OCI-LY3 (cell line): ENCODE results near the gene CDH18.
A peak's percentile ranks its signal among the peaks of the same experiment; 100 is the strongest.

ENCODE experiments used
- H2AFZ ChIP-seq: fragments of 200-600, 300-600 bp; shearing (Covaris generic); 2 replicates; pipeline ENCODE4 v1.6.0; 2014; ENCODE audit warnings: antibody characterized with exemption, low read depth, low read length
- H3K27ac ChIP-seq: fragments of 200-600, 300-600 bp; sonication (generic); 2 replicates; pipeline ENCODE4 v1.5.1; 2014; ENCODE audit warnings: mild to moderate bottlenecking, low read length, moderate library complexity, mixed read lengths
- H3K27me3 ChIP-seq: fragments of 200-600, 300-600 bp; sonication (generic); 2 replicates; pipeline ENCODE4 v1.6.1; 2014; ENCODE audit warnings: low read depth, low read length, mixed read lengths
- H3K36me3 ChIP-seq: fragments of 200-600, 300-600 bp; sonication (generic); replicated peaks from 2 replicates; pipeline ENCODE3; 2014; ENCODE audit warnings: low read depth, low read length, mixed read lengths
- H3K4me1 ChIP-seq: fragments of 300-600, 200-600 bp; sonication (generic); 2 replicates; pipeline ENCODE4 v1.6.1; 2014; ENCODE audit warnings: low read length, mixed read lengths
- H3K4me2 ChIP-seq: fragments of 200-600, 300-600 bp; sonication (generic); 2 replicates; pipeline ENCODE4 v1.6.1; 2014; ENCODE audit warnings: low read length, mixed read lengths
- H3K4me3 ChIP-seq: fragments of 300-600, 200-600 bp; sonication (generic); 2 replicates; pipeline ENCODE4 v1.5.1; 2014; ENCODE audit warnings: antibody characterized with exemption, mild to moderate bottlenecking, low read length, moderate library complexity
- H3K79me2 ChIP-seq: fragments of 300-600, 200-600 bp; shearing (Covaris generic); 2 replicates; pipeline ENCODE4 v1.6.1; 2014; ENCODE audit warnings: mild to moderate bottlenecking, low read length, mixed read lengths
- H3K9ac ChIP-seq: fragments of 300-600, 200-600 bp; shearing (Covaris generic); 2 replicates; pipeline ENCODE4 v1.6.0; 2014; ENCODE audit warnings: mild to moderate bottlenecking, low read length, moderate library complexity
- H3K9me3 ChIP-seq: fragments of 200-600, 300-600 bp; shearing (Covaris generic); 2 replicates; pipeline ENCODE4 v1.6.1; 2014; ENCODE audit warnings: low read length, mixed read lengths; ENCODE audit not compliant: insufficient read depth
- H4K20me1 ChIP-seq: fragments of 200-600, 300-600 bp; sonication (generic); 2 replicates; pipeline ENCODE4 v1.6.1; 2016; ENCODE audit warnings: low read length, mixed read lengths; ENCODE audit not compliant: insufficient read depth
- EZH2phosphoT487 ChIP-seq: fragments of 200-600 bp; shearing (Covaris generic); IDR thresholded peaks from 2 replicates; pipeline ENCODE4 v1.6.1; 2018; ENCODE audit warnings: antibody characterized with exemption, mixed run types, low read depth
- TF ChIP-seq, protein P1 (sequence below): fragments of 200-600, 300-600 bp; sonication (generic); IDR thresholded peaks from 2 replicates; pipeline ENCODE4 v1.5.1; 2014; ENCODE audit warnings: antibody characterized with exemption, low read length, low read depth

The CDH18 gene

DNA sequence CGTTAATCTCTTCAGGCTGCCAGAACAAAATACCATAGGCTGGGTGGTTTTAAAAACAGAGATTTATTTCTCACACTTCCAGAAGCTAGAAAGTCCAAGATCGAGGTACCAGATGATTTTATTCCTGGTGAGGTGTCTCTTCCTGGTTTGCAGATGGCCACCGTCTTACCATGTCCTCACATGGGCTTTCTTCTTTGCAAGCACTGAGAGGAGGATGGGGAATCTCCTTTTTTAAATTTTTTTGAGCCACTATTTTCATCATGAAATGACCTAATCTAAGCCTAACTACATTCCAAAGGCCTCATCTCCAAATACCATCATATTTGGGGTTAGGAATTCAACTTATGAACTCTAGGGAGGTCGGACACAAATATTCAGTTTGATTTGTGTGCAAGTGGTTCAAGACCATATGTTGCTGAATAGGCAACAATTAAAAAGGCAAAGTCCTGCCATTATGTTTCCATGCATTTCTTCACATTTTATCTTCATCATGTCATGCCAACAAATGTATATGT, 371.2 kb downstream of the CDH18 start:
- Histone ChIP-seq H3K27me3 (no peaks in the 10 kb centered on the region), H3K9ac (no peak overlapping the region), H3K4me1 (no peaks in the 10 kb centered on the region), H3K4me3 (no peak overlapping the region), H3K27ac (no peak overlapping the region), H3K79me2 (no peaks in the 10 kb centered on the region), H3K36me3 (no peaks in the 10 kb centered on the region), H2AFZ (no peak overlapping the region), H4K20me1 (no peaks in the 10 kb centered on the region), H3K4me2 (no peak overlapping the region), H3K9me3 (no peaks in the 10 kb centered on the region)
- TF ChIP-seq EZH2phosphoT487 = no peak
- TF ChIP-seq, protein P1, sequence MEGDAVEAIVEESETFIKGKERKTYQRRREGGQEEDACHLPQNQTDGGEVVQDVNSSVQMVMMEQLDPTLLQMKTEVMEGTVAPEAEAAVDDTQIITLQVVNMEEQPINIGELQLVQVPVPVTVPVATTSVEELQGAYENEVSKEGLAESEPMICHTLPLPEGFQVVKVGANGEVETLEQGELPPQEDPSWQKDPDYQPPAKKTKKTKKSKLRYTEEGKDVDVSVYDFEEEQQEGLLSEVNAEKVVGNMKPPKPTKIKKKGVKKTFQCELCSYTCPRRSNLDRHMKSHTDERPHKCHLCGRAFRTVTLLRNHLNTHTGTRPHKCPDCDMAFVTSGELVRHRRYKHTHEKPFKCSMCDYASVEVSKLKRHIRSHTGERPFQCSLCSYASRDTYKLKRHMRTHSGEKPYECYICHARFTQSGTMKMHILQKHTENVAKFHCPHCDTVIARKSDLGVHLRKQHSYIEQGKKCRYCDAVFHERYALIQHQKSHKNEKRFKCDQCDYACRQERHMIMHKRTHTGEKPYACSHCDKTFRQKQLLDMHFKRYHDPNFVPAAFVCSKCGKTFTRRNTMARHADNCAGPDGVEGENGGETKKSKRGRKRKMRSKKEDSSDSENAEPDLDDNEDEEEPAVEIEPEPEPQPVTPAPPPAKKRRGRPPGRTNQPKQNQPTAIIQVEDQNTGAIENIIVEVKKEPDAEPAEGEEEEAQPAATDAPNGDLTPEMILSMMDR = no peak

DNA sequence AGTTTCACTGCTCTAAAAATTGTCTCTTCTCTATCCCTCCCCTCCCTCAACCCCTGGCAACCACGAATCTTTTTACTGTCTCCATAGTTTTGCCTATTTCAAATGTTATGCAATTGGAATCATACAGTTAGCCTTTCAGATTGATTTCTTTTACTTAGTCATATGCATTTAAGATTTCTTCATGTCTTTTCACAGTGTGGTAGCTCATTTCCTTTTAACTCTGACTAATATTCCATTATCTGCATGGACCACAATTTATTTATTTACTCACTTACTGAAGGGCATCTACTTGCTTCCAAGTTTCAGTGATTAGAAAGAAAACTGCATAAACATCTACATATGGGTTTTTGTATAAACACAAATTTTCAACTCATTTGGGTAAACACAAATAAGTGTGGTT, 372.3 kb downstream of the CDH18 start:
- no peaks in the 10 kb centered on the region for H3K36me3 ChIP-seq
- TF ChIP-seq, protein P1 = no peak
- no peak for TF ChIP-seq EZH2phosphoT487
- no peaks in the 10 kb centered on the region for H3K4me1 ChIP-seq

DNA sequence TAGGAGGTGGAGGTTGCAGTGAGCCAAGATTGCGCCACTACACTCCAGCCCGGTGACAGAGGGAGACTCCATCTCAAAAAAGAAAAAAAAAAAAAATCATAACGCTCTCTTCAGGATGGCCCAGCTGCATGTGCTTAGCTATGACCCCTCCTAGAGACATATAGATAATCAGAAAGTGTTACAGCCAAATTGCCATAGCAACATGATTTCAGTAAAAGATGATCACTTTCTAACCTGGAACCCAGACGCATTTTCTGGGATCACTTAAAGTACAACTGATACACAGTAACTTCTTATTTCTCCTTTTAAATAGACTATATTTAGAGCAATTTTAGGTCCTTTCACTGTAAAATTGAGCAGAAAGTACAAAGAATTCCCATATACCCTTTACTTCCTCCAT, 372.9 kb downstream of the CDH18 start:
- no peak overlapping the region for H3K4me3 ChIP-seq
- no peak overlapping the region for H2AFZ ChIP-seq
- no peaks in the 10 kb centered on the region for H3K36me3 ChIP-seq
- H3K27ac ChIP-seq = no peak overlapping the region
- no peaks in the 10 kb centered on the region for H3K4me1 ChIP-seq
- no peaks in the 10 kb centered on the region for H3K9me3 ChIP-seq
- H3K4me2 ChIP-seq = no peak overlapping the region
- no peaks in the 10 kb centered on the region for H3K79me2 ChIP-seq
- H4K20me1 ChIP-seq = no peaks in the 10 kb centered on the region
- TF ChIP-seq, protein P1 = no peak
- TF ChIP-seq EZH2phosphoT487 = no peak
- H3K27me3 ChIP-seq = no peaks in the 10 kb centered on the region
- H3K9ac ChIP-seq = no peak overlapping the region

More for the DNA sequence above, 372.3 kb downstream of the CDH18 start:
- H2AFZ ChIP-seq = no peak overlapping the region
- H3K9ac ChIP-seq = no peak overlapping the region
- no peaks in the 10 kb centered on the region for H4K20me1 ChIP-seq
- no peak overlapping the region for H3K4me3 ChIP-seq
- H3K9me3 ChIP-seq = no peaks in the 10 kb centered on the region
- no peaks in the 10 kb centered on the region for H3K79me2 ChIP-seq
- no peaks in the 10 kb centered on the region for H3K27me3 ChIP-seq
- no peak overlapping the region for H3K4me2 ChIP-seq
- no peak overlapping the region for H3K27ac ChIP-seq

DNA sequence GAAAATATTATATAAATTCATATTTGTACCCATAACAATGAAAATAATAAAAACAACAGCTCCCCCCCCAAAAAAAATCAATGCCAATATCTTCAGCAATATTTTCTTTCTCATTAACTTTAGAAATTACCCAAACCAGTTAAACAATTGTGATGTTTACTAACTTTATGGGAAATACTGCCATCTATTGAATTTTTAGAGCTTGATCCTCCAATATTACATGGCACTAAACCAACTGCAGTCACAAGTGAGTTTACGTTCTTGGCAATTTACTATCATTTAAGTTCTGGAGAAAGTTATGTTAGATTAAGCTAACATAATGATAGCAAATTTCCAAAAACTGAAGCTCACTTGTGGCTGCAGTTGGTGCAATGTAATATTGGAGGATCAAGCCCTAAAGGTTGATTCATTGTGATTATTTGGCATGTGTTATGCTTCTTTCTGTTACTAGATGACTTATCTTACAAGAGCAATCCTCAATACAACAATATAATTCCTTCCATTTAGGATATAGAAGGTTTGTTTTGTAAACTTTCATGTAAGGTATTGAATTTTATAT, 379.5 kb downstream of the CDH18 start:
- H3K79me2 ChIP-seq = no peaks in the 10 kb centered on the region
- no peak overlapping the region for H3K4me2 ChIP-seq
- H3K36me3 ChIP-seq = no peaks in the 10 kb centered on the region
- H4K20me1 ChIP-seq = no peaks in the 10 kb centered on the region
- no peak overlapping the region for H3K4me3 ChIP-seq
- H3K27me3 ChIP-seq = no peaks in the 10 kb centered on the region
- no peak for TF ChIP-seq EZH2phosphoT487
- TF ChIP-seq, protein P1 = peak; percentile 46
- no peaks in the 10 kb centered on the region for H3K9me3 ChIP-seq
- no peaks in the 10 kb centered on the region for H3K4me1 ChIP-seq
- no peak overlapping the region for H3K27ac ChIP-seq
- H2AFZ ChIP-seq = no peak overlapping the region
- no peak overlapping the region for H3K9ac ChIP-seq
